ENCODE data around the gene DPM2.

- TF ChIP-seq, protein P1, sequence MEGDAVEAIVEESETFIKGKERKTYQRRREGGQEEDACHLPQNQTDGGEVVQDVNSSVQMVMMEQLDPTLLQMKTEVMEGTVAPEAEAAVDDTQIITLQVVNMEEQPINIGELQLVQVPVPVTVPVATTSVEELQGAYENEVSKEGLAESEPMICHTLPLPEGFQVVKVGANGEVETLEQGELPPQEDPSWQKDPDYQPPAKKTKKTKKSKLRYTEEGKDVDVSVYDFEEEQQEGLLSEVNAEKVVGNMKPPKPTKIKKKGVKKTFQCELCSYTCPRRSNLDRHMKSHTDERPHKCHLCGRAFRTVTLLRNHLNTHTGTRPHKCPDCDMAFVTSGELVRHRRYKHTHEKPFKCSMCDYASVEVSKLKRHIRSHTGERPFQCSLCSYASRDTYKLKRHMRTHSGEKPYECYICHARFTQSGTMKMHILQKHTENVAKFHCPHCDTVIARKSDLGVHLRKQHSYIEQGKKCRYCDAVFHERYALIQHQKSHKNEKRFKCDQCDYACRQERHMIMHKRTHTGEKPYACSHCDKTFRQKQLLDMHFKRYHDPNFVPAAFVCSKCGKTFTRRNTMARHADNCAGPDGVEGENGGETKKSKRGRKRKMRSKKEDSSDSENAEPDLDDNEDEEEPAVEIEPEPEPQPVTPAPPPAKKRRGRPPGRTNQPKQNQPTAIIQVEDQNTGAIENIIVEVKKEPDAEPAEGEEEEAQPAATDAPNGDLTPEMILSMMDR (IDR thresholded peaks at IDR 0.05; ENCODE audit: low read depth, low read length): peak; percentile 91
- no peak for TF ChIP-seq EZH2phosphoT487 (IDR thresholded peaks at IDR 0.05; ENCODE audit: low read depth)
Observed at GRCh38 chr9:127942216-127943010, 4.8 kb upstream of the DPM2 start.

All from OCI-LY3 (cell line).